Mammary epithelial cell (primary cell): Measurements from ENCODE around the gene KDM4B.

ENCODE experiments used
- EZH2 ChIP-seq: IDR thresholded peaks from 2 replicates; pipeline ENCODE4 v1.6.1; 2012; ENCODE audit warnings: low read length, inconsistent platforms, borderline replicate concordance
- TF ChIP-seq, protein P1 (sequence below), 2 donors: IDR thresholded peaks in 1 of 2; conservative IDR thresholded peaks in 1 of 2; 2 replicates each; pipeline ENCODE4 v1.5.1; 2011 to 2012; ENCODE audit warnings: inconsistent platforms in 2 of 2, low read length in 2 of 2, mild to moderate bottlenecking in 2 of 2, control low read depth in 1 of 2, low read depth in 1 of 2; ENCODE audit not compliant: insufficient read depth in 1 of 2; ENCODE audit errors: extremely low read depth in 1 of 2

DNA sequence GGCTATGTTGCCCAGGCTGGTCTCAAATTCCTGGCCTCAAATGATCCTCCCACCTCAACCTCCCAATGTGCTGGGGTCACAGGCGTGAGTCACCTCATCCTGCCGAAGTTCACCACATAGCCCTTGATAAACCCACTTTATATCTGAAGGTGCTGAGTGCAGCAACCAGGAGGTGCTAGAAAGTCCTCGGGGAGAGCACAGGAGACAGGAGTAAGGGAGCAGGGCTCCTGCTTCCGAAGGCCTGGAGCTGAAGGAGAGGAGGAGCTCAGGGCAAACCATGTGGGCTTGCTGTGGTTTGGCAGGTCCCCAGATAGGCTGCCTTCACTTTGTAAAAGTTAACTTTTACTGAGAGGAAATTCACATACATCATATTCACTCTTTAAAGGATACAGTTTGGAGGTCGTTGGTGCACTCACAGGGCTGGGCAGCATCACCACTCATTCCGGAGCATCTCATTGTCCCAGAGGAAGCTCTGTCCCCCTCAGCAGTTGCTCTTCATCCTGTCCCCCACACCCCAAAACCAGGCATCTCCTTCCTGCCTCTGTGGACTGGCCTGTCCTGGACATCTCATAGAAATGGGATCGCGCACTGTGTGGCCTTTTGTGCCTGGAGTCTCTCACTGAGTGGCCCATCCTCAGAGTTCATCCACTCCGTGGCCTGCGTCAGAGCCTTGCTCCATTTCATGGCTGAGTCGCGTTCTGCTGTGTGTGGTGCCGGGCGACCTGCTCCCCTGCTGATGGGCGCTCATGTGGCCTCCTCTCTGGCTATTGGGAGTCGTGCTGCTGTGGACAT lies 49.5 kb downstream of the KDM4B start:
- TF ChIP-seq, protein P1, sequence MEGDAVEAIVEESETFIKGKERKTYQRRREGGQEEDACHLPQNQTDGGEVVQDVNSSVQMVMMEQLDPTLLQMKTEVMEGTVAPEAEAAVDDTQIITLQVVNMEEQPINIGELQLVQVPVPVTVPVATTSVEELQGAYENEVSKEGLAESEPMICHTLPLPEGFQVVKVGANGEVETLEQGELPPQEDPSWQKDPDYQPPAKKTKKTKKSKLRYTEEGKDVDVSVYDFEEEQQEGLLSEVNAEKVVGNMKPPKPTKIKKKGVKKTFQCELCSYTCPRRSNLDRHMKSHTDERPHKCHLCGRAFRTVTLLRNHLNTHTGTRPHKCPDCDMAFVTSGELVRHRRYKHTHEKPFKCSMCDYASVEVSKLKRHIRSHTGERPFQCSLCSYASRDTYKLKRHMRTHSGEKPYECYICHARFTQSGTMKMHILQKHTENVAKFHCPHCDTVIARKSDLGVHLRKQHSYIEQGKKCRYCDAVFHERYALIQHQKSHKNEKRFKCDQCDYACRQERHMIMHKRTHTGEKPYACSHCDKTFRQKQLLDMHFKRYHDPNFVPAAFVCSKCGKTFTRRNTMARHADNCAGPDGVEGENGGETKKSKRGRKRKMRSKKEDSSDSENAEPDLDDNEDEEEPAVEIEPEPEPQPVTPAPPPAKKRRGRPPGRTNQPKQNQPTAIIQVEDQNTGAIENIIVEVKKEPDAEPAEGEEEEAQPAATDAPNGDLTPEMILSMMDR (conservative IDR thresholded peaks at IDR 0.05 in 1 of 2, IDR thresholded peaks at IDR 0.05 in 1 of 2; ENCODE audit: extremely low read depth in 1 of 2, insufficient read depth in 1 of 2, low read depth in 1 of 2, low read length in 2 of 2), result no peak
- no peak for TF ChIP-seq EZH2
